Thyroid gland (tissue), 4 donors: Measurements from ENCODE around the gene HMCN2.

Experiments used
- CTCF ChIP-seq, 6 experiments: fragments of 200-600 bp in 3 of 6; fragments of 450-650 bp in 3 of 6; sonication (generic) in 3 of 6; IDR thresholded peaks; one replicate each; pipeline ENCODE4 v1.5.1; 2016 to 2019; ENCODE audit warnings: antibody characterized with exemption in 6 of 6, mild to moderate bottlenecking in 2 of 6, inconsistent platforms in 1 of 6, moderate library complexity in 1 of 6
- POLR2A ChIP-seq, 2 donors: fragments of 450-650 bp; IDR thresholded peaks; one replicate each; pipeline ENCODE4 v1.6.1; 2017; ENCODE audit warnings: antibody characterized with exemption in 2 of 2, mild to moderate bottlenecking in 2 of 2, moderate library complexity in 1 of 2

GRCh38 chr9:130474106-130474505, 208.5 kb downstream of the HMCN2 start:
- TF ChIP-seq CTCF (IDR thresholded peaks at IDR 0.05) (no peak), POLR2A (IDR thresholded peaks at IDR 0.05) (no peak)
